ENCODE measurements around the gene KLHL6. TPM values are rescaled to one million over a fixed set of nuclear protein-coding genes. Genes with fewer than 3 reads are reported as not detected.
A peak's percentile ranks its signal among the peaks of the same experiment; 100 is the strongest.

Gene KLHL6
- total and polyA plus RNA-seq, 8 donors: 1.4 to 21.6 (median 2.2) TPM

DNA sequence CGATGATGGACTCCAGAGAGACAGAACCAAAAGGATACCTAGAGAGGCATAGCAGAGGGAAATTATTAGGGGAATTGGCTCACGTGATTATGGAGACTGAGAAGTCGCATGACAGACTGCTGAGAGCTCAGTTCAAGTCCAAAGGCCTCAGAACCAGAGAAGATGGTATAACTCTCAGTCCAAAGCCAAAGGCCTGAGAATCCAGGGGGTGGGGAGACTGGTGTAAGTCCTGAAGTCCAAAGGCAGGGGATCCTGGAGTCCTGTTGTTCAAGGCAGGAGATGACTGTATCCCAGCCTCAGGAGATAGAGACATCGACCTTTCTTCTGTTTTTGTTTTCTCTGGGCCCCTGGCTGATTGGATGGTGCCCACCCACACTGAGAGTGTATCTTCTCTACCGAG, 1.2 kb upstream of the KLHL6 start:
- Histone ChIP-seq H3K9me3 (no peaks in the 10 kb centered on the region), H3K4me1 (peaks cover 0 to 51% of the 10 kb centered on the region in 2 donors), H3K27ac (no peak overlapping the region), H3K4me3 (no peak overlapping the region), H3K27me3 (no peaks in the 10 kb centered on the region), H3K36me3 (no peaks in the 10 kb centered on the region)
- no peak for DNase-seq
- intact Hi-C loops (cut with DNase I): no loop called here
- ATAC-seq: no peak
- TF ChIP-seq, protein P1, sequence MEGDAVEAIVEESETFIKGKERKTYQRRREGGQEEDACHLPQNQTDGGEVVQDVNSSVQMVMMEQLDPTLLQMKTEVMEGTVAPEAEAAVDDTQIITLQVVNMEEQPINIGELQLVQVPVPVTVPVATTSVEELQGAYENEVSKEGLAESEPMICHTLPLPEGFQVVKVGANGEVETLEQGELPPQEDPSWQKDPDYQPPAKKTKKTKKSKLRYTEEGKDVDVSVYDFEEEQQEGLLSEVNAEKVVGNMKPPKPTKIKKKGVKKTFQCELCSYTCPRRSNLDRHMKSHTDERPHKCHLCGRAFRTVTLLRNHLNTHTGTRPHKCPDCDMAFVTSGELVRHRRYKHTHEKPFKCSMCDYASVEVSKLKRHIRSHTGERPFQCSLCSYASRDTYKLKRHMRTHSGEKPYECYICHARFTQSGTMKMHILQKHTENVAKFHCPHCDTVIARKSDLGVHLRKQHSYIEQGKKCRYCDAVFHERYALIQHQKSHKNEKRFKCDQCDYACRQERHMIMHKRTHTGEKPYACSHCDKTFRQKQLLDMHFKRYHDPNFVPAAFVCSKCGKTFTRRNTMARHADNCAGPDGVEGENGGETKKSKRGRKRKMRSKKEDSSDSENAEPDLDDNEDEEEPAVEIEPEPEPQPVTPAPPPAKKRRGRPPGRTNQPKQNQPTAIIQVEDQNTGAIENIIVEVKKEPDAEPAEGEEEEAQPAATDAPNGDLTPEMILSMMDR (IDR thresholded peaks at IDR 0.05): no peak

DNA sequence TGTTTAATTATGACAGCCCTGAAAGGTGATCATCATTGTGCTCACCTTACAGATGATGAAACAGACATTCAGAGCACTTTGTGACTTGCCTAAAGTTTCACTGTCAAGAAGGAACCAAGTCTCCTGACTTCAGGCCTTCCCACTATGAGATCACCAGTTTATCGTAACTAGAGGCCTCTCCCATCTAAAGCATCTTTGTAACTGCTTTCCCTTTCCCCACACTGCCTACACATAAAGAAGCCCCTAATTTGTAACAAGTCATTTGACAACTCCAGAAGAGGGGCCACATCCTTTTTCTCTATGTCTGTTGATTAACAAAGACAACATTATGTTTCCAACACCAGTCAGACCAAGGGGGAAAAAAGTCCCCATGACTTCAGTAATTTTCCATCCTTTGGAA, 1.1 kb downstream of the KLHL6 start:
- Histone ChIP-seq H3K27me3 (no peaks in the 10 kb centered on the region), H3K4me3 (peak overlapping the region in 1 of 2 donors; percentile 54), H3K4me1 (peaks cover 0 to 56% of the 10 kb centered on the region in 2 donors), H3K9me3 (no peaks in the 10 kb centered on the region), H3K36me3 (no peaks in the 10 kb centered on the region), H3K27ac (peak overlapping the region; percentile 83 to 89)
- TF ChIP-seq, protein P1 (IDR thresholded peaks at IDR 0.05): no peak
- ATAC-seq: peak; percentile 66
- intact Hi-C loops (cut with DNase I): no loop called here
- no peak for DNase-seq

DNA sequence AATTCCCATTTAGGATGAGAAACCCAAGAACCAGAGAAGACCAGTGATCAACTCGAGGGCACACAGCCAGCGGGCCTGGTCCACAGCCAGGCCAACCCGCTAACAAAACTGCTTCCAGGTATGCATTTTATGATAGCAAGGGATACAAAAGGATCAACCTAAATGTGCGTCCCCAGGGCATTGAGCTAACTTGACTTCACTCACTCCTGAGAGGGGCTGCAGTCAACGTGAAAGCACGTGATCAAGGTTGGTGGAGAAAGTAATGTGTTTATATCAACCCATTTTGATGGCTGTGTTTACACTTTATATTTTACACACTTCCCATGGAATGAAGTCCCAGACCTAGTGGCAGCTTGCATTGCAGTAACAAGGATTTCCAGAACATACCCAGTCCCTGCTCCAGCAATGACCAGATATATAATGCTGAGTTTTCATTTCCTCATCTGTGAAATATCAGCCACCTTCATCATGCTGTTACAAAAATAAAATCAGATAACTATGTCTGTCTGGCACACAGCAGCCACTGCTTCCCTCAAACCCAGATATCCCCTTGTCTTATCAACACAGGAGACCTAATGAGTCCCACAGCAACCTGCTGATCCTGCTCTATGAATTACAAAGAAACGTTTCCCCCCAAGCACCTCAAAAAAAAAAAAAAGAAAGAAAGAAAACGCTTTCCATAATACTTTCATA, 2.0 kb downstream of the KLHL6 start:
- Histone ChIP-seq H3K27ac (peak overlapping the region in 1 of 2 donors; percentile 89), H3K36me3 (no peaks in the 10 kb centered on the region), H3K9me3 (no peaks in the 10 kb centered on the region), H3K4me1 (peaks cover 0 to 60% of the 10 kb centered on the region in 2 donors), H3K4me3 (peak overlapping the region in 1 of 2 donors; percentile 54), H3K27me3 (no peaks in the 10 kb centered on the region)
- ATAC-seq (no peak), DNase-seq (peak in 1 of 4 donors; percentile 40)
- TF ChIP-seq, protein P1 (IDR thresholded peaks at IDR 0.05): no peak
- intact Hi-C loops (cut with DNase I): no loop called here

DNA sequence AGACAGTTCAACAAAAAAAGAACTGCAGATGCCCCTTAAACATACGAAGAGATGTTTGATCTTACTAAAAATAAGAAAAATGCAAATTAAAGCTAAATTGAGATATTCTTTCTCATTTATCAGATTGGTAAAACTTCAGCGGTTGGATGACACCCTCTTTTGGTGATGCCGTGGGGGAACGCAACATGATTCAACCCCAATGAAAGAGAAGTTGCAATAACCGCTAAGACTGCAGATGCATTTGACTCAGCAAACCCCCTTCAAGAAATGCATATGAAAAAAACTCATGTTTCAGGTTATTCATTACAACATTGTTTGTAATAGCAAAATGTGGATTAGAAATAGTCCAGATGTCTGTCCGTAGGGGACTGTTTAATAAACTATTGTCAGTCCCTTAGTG, 3.6 kb downstream of the KLHL6 start:
- intact Hi-C loops (cut with DNase I): no loop called here
- no peaks in the 10 kb centered on the region for H3K36me3 ChIP-seq
- TF ChIP-seq, protein P1 (IDR thresholded peaks at IDR 0.05): no peak
- no peaks in the 10 kb centered on the region for H3K27me3 ChIP-seq
- no peak for DNase-seq
- ATAC-seq: no peak
- H3K4me3 ChIP-seq: no peak overlapping the region
- peaks cover 0 to 70% of the 10 kb centered on the region in 2 donors for H3K4me1 ChIP-seq
- H3K9me3 ChIP-seq: no peaks in the 10 kb centered on the region
- no peak overlapping the region for H3K27ac ChIP-seq

DNA sequence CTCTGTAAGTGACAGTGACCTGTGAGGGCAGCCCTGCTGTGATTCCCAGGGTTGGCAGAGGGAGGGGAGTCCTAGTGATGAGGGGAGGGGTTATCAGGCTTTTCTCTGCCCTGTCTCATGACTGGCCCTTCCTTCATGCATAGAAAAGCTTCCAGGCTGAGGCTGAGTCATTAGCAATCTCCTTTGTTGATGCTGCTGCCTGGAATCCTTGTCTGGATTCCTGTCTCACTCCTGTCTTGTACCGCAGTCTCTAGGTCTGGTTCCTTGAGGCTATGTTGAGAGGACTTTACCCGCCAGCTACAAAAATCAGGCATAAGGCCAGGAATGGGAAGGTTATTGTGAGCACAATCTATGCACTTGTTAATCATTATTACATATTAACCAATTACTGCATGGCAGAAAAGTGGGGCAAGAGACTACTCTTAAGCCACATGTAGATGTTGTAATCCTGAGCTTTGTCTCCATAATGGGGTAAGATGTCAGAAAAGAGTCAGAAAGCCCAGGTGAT, 7.2 kb downstream of the KLHL6 start:
- no peaks in the 10 kb centered on the region for H3K27me3 ChIP-seq
- no peak for DNase-seq
- ATAC-seq: peak; percentile 75
- H3K27ac ChIP-seq: no peak overlapping the region
- no peak overlapping the region for H3K4me3 ChIP-seq
- no peaks in the 10 kb centered on the region for H3K9me3 ChIP-seq
- intact Hi-C loops (cut with DNase I): no loop called here
- H3K36me3 ChIP-seq: no peaks in the 10 kb centered on the region
- H3K4me1 ChIP-seq: peaks cover 0 to 55% of the 10 kb centered on the region in 2 donors
- TF ChIP-seq, protein P1 (IDR thresholded peaks at IDR 0.05): no peak

Data from left lung (tissue), 10 donors.